Gastroesophageal sphincter (tissue), 4 donors: Measurements from ENCODE around the gene NCOA6. TPM values are rescaled to one million over a fixed set of nuclear protein-coding genes. Genes with fewer than 3 reads are reported as not detected.
"Not testable (repeated sequence)": the region's sequence is repeated elsewhere in the genome, so short reads cannot be mapped to it uniquely, and the experiment has no call there.

ENCODE experiments used
- ATAC-seq: fragments of 150-250 bp; one replicate; pipeline ENCODE4 v1.9.1; 2016; ENCODE audit warnings: mild to moderate bottlenecking, moderate library complexity
- H3K27ac ChIP-seq, 4 donors: fragments of 200-600 bp; sonication (generic) in 3 of 4; 1 replicate in 3 of 4; 2 replicates in 1 of 4; pipeline ENCODE4 v1.5.1; 2016 to 2019
- H3K27me3 ChIP-seq: fragments of 200-600 bp; sonication (generic); one replicate; pipeline ENCODE4 v1.5.1; 2019
- H3K36me3 ChIP-seq, 2 donors: fragments of 200-600 bp; sonication (generic); one replicate each; pipeline ENCODE4 v1.5.1; 2019; ENCODE audit warnings: control low read depth in 1 of 2
- H3K4me1 ChIP-seq, 3 donors: fragments of 200-600 bp; sonication (generic); 1 replicate in 2 of 3; 2 replicates in 1 of 3; pipeline ENCODE4 v1.5.1; 2016 to 2019; ENCODE audit warnings: control low read depth in 2 of 3
- H3K4me3 ChIP-seq, 2 donors: fragments of 200-600 bp; sonication (generic); one replicate each; pipeline ENCODE4 v1.5.1; 2019; ENCODE audit warnings: mild to moderate bottlenecking in 1 of 2, moderate library complexity in 1 of 2
- H3K9me3 ChIP-seq, 3 donors: fragments of 200-600 bp; sonication (generic); one replicate each; pipeline ENCODE4 v1.5.1; 2017 to 2019; ENCODE audit warnings: control low read depth in 2 of 3
- CTCF ChIP-seq, 4 experiments: fragments of 200-600 bp in 2 of 4; fragments of 450-650 bp in 2 of 4; sonication (generic) in 1 of 4; IDR thresholded peaks; one replicate each; pipeline ENCODE4 v1.5.1; 2017 to 2019; ENCODE audit warnings: antibody characterized with exemption in 4 of 4, mild to moderate bottlenecking in 2 of 4, moderate library complexity in 2 of 4
- EP300 ChIP-seq: sonication (generic); formaldehyde crosslinking; IDR thresholded peaks from one replicate; pipeline ENCODE4 v1.6.1; 2017; ENCODE audit warnings: antibody characterized with exemption, mild to moderate bottlenecking
- POLR2A ChIP-seq, 2 donors: fragments of 450-650 bp; IDR thresholded peaks; one replicate each; pipeline ENCODE4 v1.6.1; 2017; ENCODE audit warnings: antibody characterized with exemption in 2 of 2, mild to moderate bottlenecking in 2 of 2, moderate library complexity in 1 of 2
- POLR2AphosphoS5 ChIP-seq: sonication (generic); formaldehyde crosslinking; IDR thresholded peaks from one replicate; pipeline ENCODE4 v1.6.1; 2017; ENCODE audit warnings: antibody characterized with exemption
- WGBS, 2 donors: methylation state at CpG; one replicate each; pipeline ENCODE4 v1.1.5; 2018; ENCODE audit warnings: low coverage in 1 of 2; 5-methylcytosine and 5-hydroxymethylcytosine counted together
- total RNA-seq, 4 donors: library from RNA; depleted of rRNA; stranded (reverse); fragments of >200 nt; gene quantifications; one replicate each; pipeline ENCODE4 v1.1.0, GENCODE V29; 2016

The NCOA6 gene
- total RNA-seq, 4 donors from 2014 or later = 15.2 to 37.0 (median 25.8) TPM

- H3K4me3 ChIP-seq = no peak overlapping the region
- no peak overlapping the region for H3K27ac ChIP-seq
- no peaks in the 10 kb centered on the region for H3K27me3 ChIP-seq
- H3K4me1 ChIP-seq = no peaks in the 10 kb centered on the region
- 75 to 86% methylated on average over 4 of the region's 4 CpGs for WGBS, 2 donors
- no peak for TF ChIP-seq POLR2A (IDR thresholded peaks at IDR 0.05)
- TF ChIP-seq CTCF (IDR thresholded peaks at IDR 0.05) = no peak
- TF ChIP-seq POLR2AphosphoS5 = no peak
- no peak for TF ChIP-seq EP300
- H3K36me3 ChIP-seq = peaks cover 0 to 50% of the 10 kb centered on the region in 2 donors
- no peaks in the 10 kb centered on the region for H3K9me3 ChIP-seq
- ATAC-seq = no peak
Observed at GRCh38 chr20:34781220-34781619, 44.2 kb downstream of the NCOA6 start.

GRCh38 chr20:34780291-34780690, 45.2 kb downstream of the NCOA6 start:
- 85 to 92% methylated on average over 6 to 8 of the region's 8 CpGs for WGBS, 2 donors
- H3K4me3 ChIP-seq, H3K4me1 ChIP-seq, ATAC-seq, H3K27me3 ChIP-seq, H3K9me3 ChIP-seq, H3K27ac ChIP-seq: not testable (repeated sequence)
- H3K36me3 ChIP-seq = peaks cover 0 to 59% of the 10 kb centered on the region in 2 donors

GRCh38 chr20:34776177-34776576, 49.3 kb downstream of the NCOA6 start:
- TF ChIP-seq CTCF (IDR thresholded peaks at IDR 0.05) = no peak
- no peak for TF ChIP-seq POLR2AphosphoS5
- no peak for TF ChIP-seq EP300
- no peak for TF ChIP-seq POLR2A (IDR thresholded peaks at IDR 0.05)
- H3K36me3 ChIP-seq = peaks cover 0 to 84% of the 10 kb centered on the region in 2 donors
- no peak for ATAC-seq
- H3K9me3 ChIP-seq = no peaks in the 10 kb centered on the region
- H3K4me3 ChIP-seq = no peak overlapping the region
- no peak overlapping the region for H3K27ac ChIP-seq
- H3K27me3 ChIP-seq = no peaks in the 10 kb centered on the region
- H3K4me1 ChIP-seq = no peaks in the 10 kb centered on the region
- WGBS, 2 donors = 75 to 91% methylated on average over 2 to 8 of the region's 8 CpGs

GRCh38 chr20:34774886-34775285, 50.6 kb downstream of the NCOA6 start:
- H3K27ac ChIP-seq = no peak overlapping the region
- H3K27me3 ChIP-seq = no peaks in the 10 kb centered on the region
- H3K36me3 ChIP-seq = peaks cover 0 to 76% of the 10 kb centered on the region in 2 donors
- H3K4me3 ChIP-seq = no peak overlapping the region
- ATAC-seq = no peak
- no peaks in the 10 kb centered on the region for H3K9me3 ChIP-seq
- TF ChIP-seq POLR2A (IDR thresholded peaks at IDR 0.05) (no peak), POLR2AphosphoS5 (no peak), EP300 (no peak), CTCF (IDR thresholded peaks at IDR 0.05) (no peak)
- peaks cover 0 to 2% (median 0%) of the 10 kb centered on the region in 3 donors for H3K4me1 ChIP-seq

- peaks cover 0 to 72% of the 10 kb centered on the region in 2 donors for H3K36me3 ChIP-seq
- 77 to 79% methylated on average over 3 of the region's 3 CpGs for WGBS, 2 donors
Observed at GRCh38 chr20:34774449-34774848, 51.0 kb downstream of the NCOA6 start.

More at GRCh38 chr20:34774449-34774848, 51.0 kb downstream of the NCOA6 start:
- Histone ChIP-seq H3K4me3 (no peak overlapping the region), H3K9me3 (no peaks in the 10 kb centered on the region), H3K4me1 (peaks cover 0 to 6% (median 0%) of the 10 kb centered on the region in 3 donors), H3K27ac (no peak overlapping the region), H3K27me3 (no peaks in the 10 kb centered on the region)
- no peak for TF ChIP-seq CTCF (IDR thresholded peaks at IDR 0.05)
- no peak for TF ChIP-seq POLR2AphosphoS5
- TF ChIP-seq EP300 = no peak
- no peak for TF ChIP-seq POLR2A (IDR thresholded peaks at IDR 0.05)
- ATAC-seq = no peak
